ENCODE results near the gene IGSF3.

DNA sequence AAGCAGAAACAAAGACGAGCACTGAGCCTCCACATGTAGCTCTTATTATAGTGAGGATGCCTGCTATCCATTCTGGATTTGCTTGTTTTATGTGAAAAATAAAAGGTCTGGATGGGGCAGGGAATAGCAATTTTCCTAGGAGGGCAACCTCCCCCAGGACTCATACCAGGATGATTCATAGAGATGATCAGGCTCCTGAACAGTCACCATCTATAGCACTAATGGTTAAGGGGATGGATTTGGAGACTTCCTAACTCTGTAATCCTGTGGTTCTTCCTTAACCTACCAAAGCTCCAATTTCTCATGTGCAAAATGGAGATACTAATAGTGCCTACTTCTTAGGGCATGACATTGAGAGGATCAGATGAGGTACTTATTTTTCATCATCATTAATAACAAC lies 62.2 kb downstream of the IGSF3 start:
- no peak for TF ChIP-seq CTCF (IDR thresholded peaks at IDR 0.05; ENCODE audit: insufficient read depth, low read length)
- TF ChIP-seq POLR2AphosphoS5 (IDR thresholded peaks at IDR 0.05; ENCODE audit: low read depth), result no peak
- no peak for TF ChIP-seq GABPA (IDR thresholded peaks at IDR 0.05; ENCODE audit: low read depth)
- no peak for TF ChIP-seq REST (IDR thresholded peaks at IDR 0.05; ENCODE audit: insufficient replicate concordance, low read depth)
- TF ChIP-seq SPI1 (IDR thresholded peaks at IDR 0.05; ENCODE audit: borderline replicate concordance, low read depth), result no peak
